ENCODE results near the gene SHC3.

The SHC3 gene

DNA sequence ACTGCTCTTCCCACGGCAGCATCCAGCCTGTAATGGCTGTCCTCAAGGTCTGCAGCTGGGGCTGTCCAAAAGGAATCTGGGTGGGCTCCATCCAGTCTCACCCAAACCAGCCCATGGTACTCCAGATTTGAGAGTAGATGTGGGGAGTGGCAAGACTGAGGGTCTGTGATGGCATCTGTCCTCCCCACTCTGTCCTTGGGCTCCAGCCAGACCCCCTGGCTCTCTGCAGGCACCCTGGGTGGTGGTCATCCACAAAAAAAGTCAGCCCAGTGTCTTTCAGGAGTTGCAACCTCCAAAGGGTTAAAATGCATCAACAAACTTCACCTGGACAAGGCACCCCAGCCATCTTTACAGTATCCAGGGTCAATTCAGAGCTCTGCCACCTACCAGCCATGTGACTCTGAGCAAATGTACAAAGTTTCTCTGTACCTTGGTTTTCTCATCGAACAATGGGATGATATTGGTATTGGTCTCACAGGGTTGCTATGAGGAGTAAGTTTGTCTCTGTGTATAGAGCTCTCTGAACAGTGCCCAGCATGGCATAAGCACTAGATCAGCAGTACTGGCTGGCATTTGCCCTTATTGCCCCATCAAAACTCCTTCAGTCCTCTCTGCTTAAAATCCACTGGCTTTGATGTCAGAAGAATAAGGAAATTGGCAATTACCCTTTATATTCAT lies 194.6 kb downstream of the SHC3 start:
- no peak for DNase-seq (ENCODE audit: low spot score)

- no peak for DNase-seq (ENCODE audit: low spot score)
Observed at GRCh38 chr9:88980740-88981203, 197.8 kb downstream of the SHC3 start.

GRCh38 chr9:88979791-88980190 lies 198.8 kb downstream of the SHC3 start:
- DNase-seq (ENCODE audit: low spot score) = no peak

DNA sequence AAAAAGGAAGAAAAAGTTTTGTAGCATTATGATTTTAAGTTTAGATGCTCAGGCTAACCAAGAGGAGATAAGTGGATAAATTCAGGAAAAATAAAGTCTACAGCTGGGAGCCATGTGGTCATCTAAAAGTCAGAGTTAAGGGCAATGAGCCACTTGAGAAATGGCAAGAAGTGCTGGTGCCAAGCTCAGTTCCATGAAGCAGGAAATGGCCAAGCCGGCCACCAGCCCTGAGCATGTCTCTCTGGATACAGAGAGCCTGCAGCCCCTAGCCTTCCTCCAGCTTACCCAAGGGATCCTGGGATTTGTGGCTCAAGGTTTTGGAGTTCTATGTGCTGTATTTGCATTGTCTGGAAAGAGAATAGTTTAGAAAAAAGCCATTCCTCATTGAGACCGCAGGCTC lies 199.6 kb downstream of the SHC3 start:
- DNase-seq (ENCODE audit: low spot score) = no peak

DNA sequence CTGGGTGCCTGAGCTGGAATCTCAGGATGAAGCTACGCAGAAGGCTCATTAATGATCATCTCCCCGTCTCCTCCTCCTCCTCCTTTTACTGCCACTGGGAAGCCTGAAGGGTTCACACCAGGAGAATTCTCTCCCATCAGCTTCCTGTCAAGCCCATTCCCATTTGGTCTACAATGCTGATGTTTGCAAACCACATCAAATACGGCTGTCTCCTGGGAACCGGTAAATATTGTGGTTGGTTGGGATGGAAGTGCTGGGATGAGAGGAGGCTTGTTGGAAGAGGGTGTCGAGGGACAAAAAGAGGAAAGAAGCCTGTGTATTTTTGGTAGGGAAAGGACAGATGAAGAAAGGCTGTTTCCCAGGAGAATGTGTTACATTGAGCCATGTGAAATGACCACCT lies 200.6 kb downstream of the SHC3 start:
- DNase-seq (ENCODE audit: low spot score) = no peak

- DNase-seq (ENCODE audit: low spot score) = no peak
Observed at GRCh38 chr9:88976890-88977257, 201.7 kb downstream of the SHC3 start.

GRCh38 chr9:88975966-88976889 lies 202.4 kb downstream of the SHC3 start:
- no peak for DNase-seq (ENCODE audit: low spot score)

DNA sequence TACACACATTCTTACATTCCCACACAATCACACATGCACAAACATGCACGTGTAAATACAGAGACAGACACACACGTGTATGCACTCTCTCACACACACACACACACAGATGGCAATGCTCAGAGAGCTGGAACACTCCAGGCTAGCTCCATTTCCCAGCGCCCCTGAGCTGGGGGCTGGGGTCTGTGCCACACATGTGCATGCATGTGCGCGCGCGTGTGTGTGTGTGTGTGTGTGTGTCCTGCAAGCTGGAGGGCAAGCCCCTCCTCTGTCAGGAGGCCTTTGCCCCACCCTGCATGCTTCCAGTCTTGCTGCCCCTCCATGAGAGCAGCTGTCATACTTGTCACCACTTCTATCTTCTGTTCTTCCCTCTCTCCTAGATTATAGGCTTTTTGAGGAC lies 204.0 kb downstream of the SHC3 start:
- DNase-seq (ENCODE audit: low spot score) = no peak

GRCh38 chr9:88973281-88974045 lies 205.2 kb downstream of the SHC3 start:
- no peak for DNase-seq (ENCODE audit: low spot score)

DNA sequence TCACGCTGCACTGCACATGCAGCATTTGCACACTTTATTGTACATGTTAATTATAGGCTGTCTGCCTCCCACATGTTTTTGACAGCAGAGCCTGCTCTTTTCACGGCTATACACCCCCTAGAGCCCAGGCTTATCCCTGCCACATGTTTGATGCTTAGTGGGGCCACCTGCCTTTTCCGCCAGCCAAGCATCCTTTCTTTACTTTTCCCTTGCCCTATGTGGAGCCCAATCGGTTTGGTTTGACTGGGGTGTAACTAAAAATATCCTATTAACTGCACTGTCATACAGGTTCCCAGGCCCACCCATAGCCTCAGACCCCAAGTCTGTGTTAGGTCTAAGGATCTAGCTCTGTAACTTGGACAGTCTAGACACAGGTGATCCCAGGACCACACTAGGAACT lies 206.2 kb downstream of the SHC3 start:
- no peak for DNase-seq (ENCODE audit: low spot score)

- no peak for DNase-seq (ENCODE audit: low spot score)
Observed at GRCh38 chr9:88971131-88971960, 207.3 kb downstream of the SHC3 start.

GRCh38 chr9:88969646-88970373 lies 208.8 kb downstream of the SHC3 start:
- DNase-seq (ENCODE audit: low spot score) = no peak

DNA sequence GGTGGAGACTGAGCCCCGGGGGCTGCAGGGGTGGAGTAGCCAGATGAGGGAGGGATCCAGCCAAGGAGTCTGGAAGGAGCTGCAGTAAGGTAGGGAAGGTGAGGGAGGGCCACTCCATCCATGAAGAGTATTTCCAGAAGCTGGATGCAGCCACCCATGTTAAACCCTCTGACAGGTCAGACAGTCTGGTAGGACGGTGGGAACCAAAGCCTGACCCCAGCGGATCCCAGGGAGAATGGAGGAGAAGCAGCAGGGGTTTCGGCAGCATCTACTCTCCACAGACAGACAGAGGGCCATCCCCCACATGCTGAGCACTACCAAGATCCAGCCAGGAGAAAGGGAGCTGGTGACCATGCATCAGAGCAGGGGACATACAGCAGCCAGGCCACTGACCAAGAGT lies 209.8 kb downstream of the SHC3 start:
- DNase-seq (ENCODE audit: low spot score) = no peak

DNA sequence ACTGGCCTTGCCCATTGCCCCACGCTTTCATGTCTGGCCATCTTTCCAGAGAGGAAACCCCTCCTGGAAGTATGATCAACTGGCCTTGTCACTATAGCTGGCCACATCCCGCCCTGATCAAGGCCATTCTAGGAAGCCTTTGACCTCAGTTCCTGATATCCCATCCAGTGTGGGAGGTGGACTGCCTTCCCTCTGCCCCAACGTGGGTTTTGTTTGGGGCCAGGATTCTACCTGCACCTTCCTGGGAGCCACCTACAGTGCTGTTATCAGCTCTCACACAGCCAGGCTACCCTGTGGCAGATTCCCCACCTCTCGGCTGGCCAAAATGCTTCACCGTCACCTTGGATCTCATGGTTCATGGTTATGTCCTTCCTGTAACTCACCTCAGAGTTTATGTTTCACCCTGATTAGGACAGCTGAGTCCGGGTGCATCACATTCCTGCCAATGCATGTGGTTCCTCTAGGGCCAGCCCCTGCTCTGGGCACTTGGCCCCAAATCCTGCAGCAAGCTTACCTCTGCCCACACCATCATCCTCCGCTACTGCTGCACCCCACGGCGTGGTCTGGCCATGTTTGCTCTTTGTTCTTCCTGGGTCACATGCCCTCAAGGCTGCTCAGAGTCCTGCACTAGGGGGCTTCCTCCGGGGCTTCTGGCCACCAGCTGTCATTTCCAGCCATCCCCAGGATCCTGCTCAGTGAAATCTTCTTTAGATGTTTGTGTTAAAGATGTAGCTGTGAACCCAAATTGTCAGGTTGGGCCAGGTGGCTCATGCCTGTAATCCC lies 211.5 kb downstream of the SHC3 start:
- no peak for DNase-seq (ENCODE audit: low spot score)

- DNase-seq (ENCODE audit: low spot score) = no peak
Observed at GRCh38 chr9:88965473-88965872, 213.1 kb downstream of the SHC3 start.

DNA sequence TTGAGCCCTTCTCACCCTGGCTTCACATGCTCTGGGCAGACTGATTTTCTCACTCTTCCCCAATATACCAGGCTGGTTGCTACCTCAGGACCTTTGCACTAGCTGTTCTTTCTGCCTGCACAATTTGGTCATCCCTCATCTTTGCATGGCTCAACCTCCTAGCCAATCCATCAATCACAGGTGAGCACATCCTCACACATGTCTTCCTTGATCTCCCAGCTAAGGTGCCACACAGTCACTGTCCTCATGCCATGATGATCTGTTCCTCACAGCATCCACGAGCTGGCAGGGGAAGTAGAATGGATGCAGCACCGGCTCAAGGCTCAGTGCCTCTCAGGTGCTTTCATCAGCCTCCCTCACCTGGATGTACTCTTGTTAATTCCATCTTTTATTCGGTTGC lies 218.0 kb downstream of the SHC3 start:
- no peak for DNase-seq (ENCODE audit: low spot score)

- no peak for DNase-seq (ENCODE audit: low spot score)
Observed at GRCh38 chr9:88959727-88960469, 218.7 kb downstream of the SHC3 start.

DNA sequence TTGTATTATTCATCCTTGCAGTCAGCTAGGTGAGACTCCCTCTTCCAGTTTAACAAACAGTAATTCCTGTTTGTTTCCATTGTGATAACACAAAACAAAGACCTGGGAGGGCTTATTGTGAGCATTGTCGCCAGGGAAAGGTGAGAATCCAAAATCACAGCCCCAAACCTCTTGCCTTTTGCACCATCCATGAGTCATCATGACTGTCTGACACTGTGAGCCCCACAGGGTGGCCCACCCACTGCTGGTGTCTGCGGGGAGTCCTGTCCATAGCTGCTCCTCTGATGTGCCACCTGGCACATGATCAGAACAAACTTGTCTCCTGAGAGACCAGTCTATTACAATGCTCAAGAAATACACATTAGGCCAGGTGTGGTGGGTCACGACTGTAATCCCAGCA lies 221.1 kb downstream of the SHC3 start:
- no peak for DNase-seq (ENCODE audit: low spot score)

Data from hematopoietic multipotent progenitor cell treated with erythropoietin and hydrocortisone succinate and interleukin-3 and kit ligand, for 17 days (in vitro differentiated cells).